Kidney (tissue), 14 donors: ENCODE results near the gene PRRC2A. TPM values are rescaled to one million over a fixed set of nuclear protein-coding genes. Genes with fewer than 3 reads are reported as not detected.

ENCODE experiments used
- DNase-seq, 5 donors: peaks; one replicate each; pipeline ENCODE4 v3.0.0-alpha.2; 2013 to 2020
- FAIRE-seq: peaks from 2 replicates; lab custom pipeline; 2012; peaks lifted over from hg19 to GRCh38; lab: Jason Lieb, UNC
- H3K27ac ChIP-seq, 2 donors: one replicate each; pipeline ENCODE4 v1.7.0; 2013; ENCODE audit warnings: low read depth in 2 of 2, low read length in 2 of 2, inconsistent platforms in 1 of 2
- H3K27me3 ChIP-seq: one replicate; pipeline ENCODE4 v1.7.1; 2013; ENCODE audit warnings: low read length, inconsistent platforms; ENCODE audit not compliant: control insufficient read depth, insufficient read depth
- H3K36me3 ChIP-seq, 3 donors: one replicate each; pipeline versions ENCODE4 v1.7.0 to v1.7.1; 2013; ENCODE audit warnings: low read length in 3 of 3, control low read depth in 1 of 3, inconsistent platforms in 1 of 3; ENCODE audit not compliant: insufficient read depth in 3 of 3, control insufficient read depth in 2 of 3
- H3K4me1 ChIP-seq, 3 donors: one replicate each; pipeline versions ENCODE4 v1.7.0 to v1.7.1; 2013; ENCODE audit warnings: low read length in 3 of 3, inconsistent platforms in 1 of 3, low read depth in 1 of 3; ENCODE audit not compliant: control insufficient read depth in 2 of 3, insufficient read depth in 2 of 3
- H3K4me3 ChIP-seq, 3 donors: one replicate each; pipeline versions ENCODE4 v1.7.0 to v1.8.1; 2013; ENCODE audit warnings: low read length in 3 of 3, control low read depth in 1 of 3, inconsistent platforms in 1 of 3
- H3K9ac ChIP-seq, 3 donors: one replicate each; pipeline versions ENCODE4 v1.7.0 to v1.7.1; 2013; ENCODE audit warnings: low read length in 3 of 3, control low read depth in 1 of 3, inconsistent platforms in 1 of 3
- H3K9me3 ChIP-seq, 3 donors: one replicate each; pipeline versions ENCODE4 v1.7.0 to v1.7.1; 2013; ENCODE audit warnings: low read length in 3 of 3, control low read depth in 1 of 3, inconsistent platforms in 1 of 3; ENCODE audit not compliant: control insufficient read depth in 2 of 3, insufficient read depth in 1 of 3
- CTCF ChIP-seq: IDR thresholded peaks from 3 replicates; pipeline ENCODE4 v1.5.1; 2012; ENCODE audit warnings: mild to moderate bottlenecking, moderate library complexity, borderline replicate concordance; ENCODE audit not compliant: insufficient read depth; ENCODE audit errors: extremely low read depth
- intact Hi-C: fragments of 100-400 bp; cut with DNase I; formaldehyde crosslinking; loops from one replicate; pipeline ENCODE4 v1.11.1; 2022
- polyA plus RNA-seq: library from polyadenylated mRNA; stranded (reverse); fragments of 350-450 nt; fragmentation: Illumina TruSeq; extraction: RNeasy Lipid Tissue Mini Kit (QIAGEN cat#74804); gene quantifications from one replicate; pipeline ENCODE4 v1.2.3, GENCODE V29; 2014; ENCODE audit warnings: low read depth, low replicate concordance; ENCODE audit not compliant: insufficient read depth
- total RNA-seq: library from RNA; stranded (reverse); fragmentation: NEBNext Ultra II Directional; extraction: Animal tissue kit (Norgen Biotek cat#: 25700); gene quantifications from one replicate; pipeline ENCODE4 v1.2.1, GENCODE V29; 2021
- donor health status: control.
- donor health status: control.
- donor health status: control.
- donor health status: control.
- donor health status: control.
- donor health status: DM: yes; HTN: yes; CAD: no.
- donor health status: Normal renal cell carcinoma (clear cell type).

Gene PRRC2A
- total and polyA plus RNA-seq, 2 donors from 2014 or later: 84.6 to 159 TPM

GRCh38 chr6:31669676-31670075 lies 49.2 kb downstream of the PRRC2A start, which contains the start of gene LY6G5B:
Gene LY6G5B (plus strand): TSS chr6:31669976. CDS start chr6:31670951, 975 bp downstream.
- Histone ChIP-seq H3K9ac (no peak within 1 kb of the TSS), H3K27ac (no peak within 1 kb of the TSS), H3K4me1 (peaks cover 2 to 6% (median 6%) of the 10 kb centered on the region in 3 donors), H3K9me3 (no peaks in the 10 kb centered on the region), H3K36me3 (peaks cover 17 to 45% (median 39%) of the 10 kb centered on the region in 3 donors), H3K27me3 (no peaks in the 10 kb centered on the region), H3K4me3 (no peak within 1 kb of the TSS)
- no peak for TF ChIP-seq CTCF
- intact Hi-C loops: no loop called here
- DNase-seq (no peak), FAIRE-seq (no peak)

GRCh38 chr6:31676322-31676903 lies 55.9 kb downstream of the PRRC2A start:
- Histone ChIP-seq H3K9ac (no peak overlapping the region), H3K4me1 (peaks cover 0 to 6% (median 3%) of the 10 kb centered on the region in 3 donors), H3K27me3 (no peaks in the 10 kb centered on the region), H3K9me3 (no peaks in the 10 kb centered on the region), H3K36me3 (peaks cover 0 to 10% (median 0%) of the 10 kb centered on the region in 3 donors), H3K4me3 (no peak overlapping the region), H3K27ac (no peak overlapping the region)
- no peak for TF ChIP-seq CTCF
- FAIRE-seq: no peak
- DNase-seq: no peak
- intact Hi-C loops: no loop called here

GRCh38 chr6:31676904-31677303 lies 56.4 kb downstream of the PRRC2A start:
- DNase-seq: no peak
- no peak overlapping the region for H3K9ac ChIP-seq
- FAIRE-seq: no peak
- no peak for TF ChIP-seq CTCF
- H3K36me3 ChIP-seq: peaks cover 0 to 6% (median 0%) of the 10 kb centered on the region in 3 donors
- peaks cover 3 to 6% (median 4%) of the 10 kb centered on the region in 3 donors for H3K4me1 ChIP-seq
- H3K27me3 ChIP-seq: no peaks in the 10 kb centered on the region
- no peak overlapping the region for H3K4me3 ChIP-seq
- no peaks in the 10 kb centered on the region for H3K9me3 ChIP-seq
- intact Hi-C loops: no loop called here
- H3K27ac ChIP-seq: no peak overlapping the region
